GM12875 (cell line): Measurements from ENCODE around the gene POLL.
"Not testable (repeated sequence)": the region's sequence is repeated elsewhere in the genome, so short reads cannot be mapped to it uniquely, and the experiment has no call there.

Experiments
- H3K4me3 ChIP-seq: one replicate; pipeline ENCODE4 v1.5.1; 2011; ENCODE audit warnings: low read depth, low read length, control low read depth
- CTCF ChIP-seq: IDR thresholded peaks from 2 replicates; pipeline ENCODE4 v1.5.1; 2011; ENCODE audit warnings: low read depth, mild to moderate bottlenecking, control low read depth, inconsistent platforms, low read length, moderate library complexity, borderline replicate concordance; ENCODE audit not compliant: insufficient read depth

POLL gene

GRCh38 chr10:101609481-101609880 is 21.4 kb upstream of the POLL start:
- H3K4me3 ChIP-seq: no peak overlapping the region
- no peak for TF ChIP-seq CTCF

- no peak overlapping the region for H3K4me3 ChIP-seq
- TF ChIP-seq CTCF: no peak
These were observed 19.1 kb upstream of the POLL start for GRCh38 chr10:101607124-101607523.

GRCh38 chr10:101602761-101603398 is 14.8 kb upstream of the POLL start:
- no peak overlapping the region for H3K4me3 ChIP-seq
- peak; percentile 77 for TF ChIP-seq CTCF

DNA sequence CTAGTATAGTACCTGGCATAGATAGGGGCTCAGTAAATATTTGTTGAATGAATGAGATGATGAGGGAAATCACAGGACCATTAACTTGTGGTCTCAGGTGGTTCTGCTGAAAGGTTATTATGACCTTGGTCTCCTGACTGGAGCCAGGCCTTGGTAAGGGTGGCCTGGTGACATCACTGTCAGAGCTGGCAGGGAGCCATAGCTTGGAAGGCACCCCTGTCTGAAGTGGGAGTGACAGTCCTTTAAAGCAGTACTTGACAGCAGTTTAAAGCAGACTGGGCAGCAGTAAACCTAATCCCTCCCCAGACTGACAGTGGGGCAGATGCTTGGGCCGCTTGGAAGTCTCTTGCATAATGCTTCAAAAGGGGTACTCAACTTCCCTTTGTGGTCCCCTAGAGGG is 13.5 kb upstream of the POLL start:
- no peak for TF ChIP-seq CTCF
- H3K4me3 ChIP-seq: no peak overlapping the region

DNA sequence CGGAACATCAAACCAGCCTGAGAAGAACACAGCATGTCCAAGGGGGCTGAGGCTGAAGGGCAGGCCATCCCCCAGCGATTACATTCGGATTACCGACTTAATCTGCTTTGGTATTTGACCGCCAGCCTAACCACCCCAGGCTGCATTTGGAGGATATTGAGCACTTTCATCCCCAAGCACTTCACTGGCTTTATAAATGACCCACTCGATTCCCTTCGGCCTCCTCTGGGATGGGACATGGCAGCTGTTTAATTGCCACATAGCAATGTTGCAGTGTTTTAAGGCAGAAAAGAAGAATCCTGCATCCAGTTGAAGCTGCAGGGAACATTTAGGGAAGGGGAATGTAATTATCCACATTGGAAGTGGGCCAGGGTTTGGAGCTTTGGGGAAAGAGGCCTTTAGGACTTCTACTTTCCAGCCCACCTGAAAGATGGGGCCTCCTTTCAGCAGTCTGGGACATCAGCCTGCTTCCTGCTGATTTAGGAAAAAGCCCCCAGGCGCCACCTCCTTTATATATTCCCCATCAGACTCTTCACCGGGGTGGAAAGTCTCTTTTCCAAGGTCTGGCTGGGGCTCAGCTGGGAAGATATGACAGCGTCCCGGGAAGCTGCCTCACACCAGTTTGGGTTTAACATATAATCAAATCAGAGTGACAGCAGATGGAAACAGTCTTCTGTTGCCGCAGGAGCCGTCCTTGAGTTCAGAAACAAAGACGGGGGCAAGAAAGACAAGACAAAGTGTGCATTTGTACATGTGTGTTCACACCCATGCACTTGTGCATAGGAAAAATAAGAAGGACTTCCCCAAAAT is 9.2 kb upstream of the POLL start:
- no peak for TF ChIP-seq CTCF
- H3K4me3 ChIP-seq: no peak overlapping the region

DNA sequence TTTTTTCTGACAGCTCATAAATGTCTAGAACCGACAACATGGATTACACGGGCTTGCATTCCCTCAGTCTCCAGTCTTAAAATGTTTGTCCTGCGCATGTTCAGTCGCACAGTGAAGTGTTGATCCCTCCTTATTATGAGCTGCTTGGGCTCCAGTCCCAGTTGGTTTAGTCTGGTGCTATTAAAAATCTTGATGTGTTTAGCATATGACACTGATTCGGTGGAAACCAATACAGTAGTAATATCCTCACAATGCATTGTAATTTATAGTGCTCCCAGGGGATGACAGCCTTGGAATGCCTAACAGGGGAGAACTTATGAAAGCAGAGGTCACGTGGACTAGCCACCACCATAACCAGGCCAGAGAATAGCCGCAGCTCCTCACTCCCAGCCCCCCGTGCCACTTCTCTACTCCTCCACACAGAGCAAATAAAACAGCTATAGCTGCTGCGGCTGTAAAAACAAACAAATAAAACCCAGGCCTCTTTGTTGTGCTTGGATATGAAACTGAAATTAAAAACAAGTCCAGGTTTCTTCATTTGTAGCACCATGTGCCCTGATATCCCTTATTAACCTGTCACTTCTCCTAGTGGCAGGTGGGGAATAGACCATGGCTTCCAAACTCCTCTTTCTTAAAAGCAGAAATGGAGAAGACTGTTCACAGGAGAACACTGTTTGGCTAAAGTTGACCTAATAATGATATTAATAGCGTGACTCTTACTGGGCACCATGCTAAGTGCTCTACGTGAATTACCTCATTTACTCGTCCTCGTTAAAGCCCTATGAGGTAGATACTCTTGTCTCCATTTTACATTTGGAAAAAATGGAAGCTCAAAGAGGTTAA is 7.8 kb upstream of the POLL start:
- no peak for TF ChIP-seq CTCF
- H3K4me3 ChIP-seq: no peak overlapping the region

- H3K4me3 ChIP-seq: not testable (repeated sequence)
These were observed 5.3 kb upstream of the POLL start for GRCh38 chr10:101593331-101593730.
